Heart left ventricle (tissue), 13 donors: ENCODE data around the gene OR5M11.

Experiments
- POLR2A ChIP-seq, 2 donors: fragments of 450-650 bp; IDR thresholded peaks; one replicate each; pipeline ENCODE4 v1.6.1; 2017; ENCODE audit warnings: antibody characterized with exemption in 2 of 2, mild to moderate bottlenecking in 2 of 2, moderate library complexity in 2 of 2
- TF ChIP-seq, protein P1 (sequence below), 12 donors: fragments of 200-600 bp; sonication (generic) in 4 of 12; IDR thresholded peaks; one replicate each; pipeline versions ENCODE4 v1.5.0 to v1.8.0; 2018 to 2022; ENCODE audit warnings: antibody characterized with exemption in 12 of 12, mild to moderate bottlenecking in 5 of 12
- donor health status: ischemic (EF 13 %, LVEDD 7.1; RV severe dilation, severe dysfunction).
- donor health status: DM: no; HTN: yes; CAD: no.
- donor health status: DM: no; HTN: no; CAD: no.
- donor health status: ischemic (EF 25% LVEDD 6.9; RV normal size, moderate dysfunction).
- donor health status: ischemic (EF 25% LVEDD 5.7; RV mildly dilated, moderate dysfunction).
- donor health status: ischemic (EF 35%, LVEDD 5.7; RV mildly dilated, moderate dysfunction).
- donor health status: nonischemic (EF 11% LVEDD 7.7; RV severe dilation, severe dysfunction).
- donor health status: DM: yes; HTN: yes; CAD: no.
- donor health status: PGD.
- donor health status: ischemic (EF 29% LVEDD 5.4; RV normal size, mild dysfunction).
- donor health status: nonischemic (EF 23%, LVEDD 6.1; RV moderate dilation, normal function).

GRCh38 chr11:56522008-56522407, 21.0 kb downstream of the OR5M11 start:
- TF ChIP-seq, protein P1, sequence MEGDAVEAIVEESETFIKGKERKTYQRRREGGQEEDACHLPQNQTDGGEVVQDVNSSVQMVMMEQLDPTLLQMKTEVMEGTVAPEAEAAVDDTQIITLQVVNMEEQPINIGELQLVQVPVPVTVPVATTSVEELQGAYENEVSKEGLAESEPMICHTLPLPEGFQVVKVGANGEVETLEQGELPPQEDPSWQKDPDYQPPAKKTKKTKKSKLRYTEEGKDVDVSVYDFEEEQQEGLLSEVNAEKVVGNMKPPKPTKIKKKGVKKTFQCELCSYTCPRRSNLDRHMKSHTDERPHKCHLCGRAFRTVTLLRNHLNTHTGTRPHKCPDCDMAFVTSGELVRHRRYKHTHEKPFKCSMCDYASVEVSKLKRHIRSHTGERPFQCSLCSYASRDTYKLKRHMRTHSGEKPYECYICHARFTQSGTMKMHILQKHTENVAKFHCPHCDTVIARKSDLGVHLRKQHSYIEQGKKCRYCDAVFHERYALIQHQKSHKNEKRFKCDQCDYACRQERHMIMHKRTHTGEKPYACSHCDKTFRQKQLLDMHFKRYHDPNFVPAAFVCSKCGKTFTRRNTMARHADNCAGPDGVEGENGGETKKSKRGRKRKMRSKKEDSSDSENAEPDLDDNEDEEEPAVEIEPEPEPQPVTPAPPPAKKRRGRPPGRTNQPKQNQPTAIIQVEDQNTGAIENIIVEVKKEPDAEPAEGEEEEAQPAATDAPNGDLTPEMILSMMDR (IDR thresholded peaks at IDR 0.05): no peak
- no peak for TF ChIP-seq POLR2A (IDR thresholded peaks at IDR 0.05)
